ENCODE results near the gene ZNG1B.
"Not testable (repeated sequence)": the region's sequence is repeated elsewhere in the genome, so short reads cannot be mapped to it uniquely, and the experiment has no call there.

DNA sequence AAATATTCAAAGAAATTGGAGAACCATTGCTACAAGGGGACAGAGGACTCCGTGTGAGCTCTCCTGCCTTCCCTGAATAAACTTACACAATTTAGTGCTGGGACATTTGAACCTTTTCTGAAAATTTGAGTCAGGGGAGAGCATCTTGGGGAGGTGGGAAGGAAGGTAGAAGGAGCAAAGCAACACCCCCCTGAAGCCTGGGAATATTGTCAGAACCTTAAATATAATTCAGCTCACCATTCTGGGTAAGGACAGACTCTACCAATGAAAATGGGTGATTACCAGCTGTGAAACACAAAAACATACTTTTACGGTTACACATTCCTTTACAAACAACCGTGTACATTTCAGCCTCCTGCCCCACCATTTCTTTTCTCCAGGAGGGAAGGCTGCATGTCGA lies 60.9 kb downstream of the ZNG1B start, which contains the start of gene FOXD4L1:
- TF ChIP-seq EZH2 (IDR thresholded peaks at IDR 0.05; ENCODE audit: insufficient read depth, poor library complexity, severe bottlenecking); EZH2phosphoT487 (IDR thresholded peaks at IDR 0.05; ENCODE audit: insufficient read depth, low read depth): not testable (repeated sequence)

Data from GM23248 (cell line).